ENCODE data around the gene ARHGEF6.

The ARHGEF6 gene

GRCh38 chrX:136652822-136653723 lies 127.7 kb downstream of the ARHGEF6 start:
- in situ Hi-C loops (cut with HindIII; ENCODE audit: low sequenced_read_pairs): no loop called here

DNA sequence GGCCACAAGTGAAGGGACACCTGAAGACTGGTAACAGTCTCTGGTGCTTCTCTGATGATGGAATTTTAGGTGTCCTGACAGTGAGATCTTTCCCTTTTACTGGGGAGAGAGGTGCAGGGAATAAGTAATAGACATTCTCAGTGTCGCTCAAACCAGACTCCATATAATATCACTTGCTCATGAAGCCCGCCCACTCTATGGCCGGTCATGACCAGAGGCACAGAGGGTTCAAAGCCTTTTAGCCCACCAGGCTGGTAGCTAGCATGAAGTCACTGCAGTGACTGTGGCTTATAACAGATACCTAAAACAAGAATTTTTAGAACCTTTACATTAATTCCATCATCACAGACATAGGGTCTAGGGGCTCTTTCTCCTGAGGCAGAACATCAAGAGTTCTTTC lies 129.9 kb downstream of the ARHGEF6 start:
- in situ Hi-C loops (cut with HindIII; ENCODE audit: low sequenced_read_pairs): no loop called here

GRCh38 chrX:136647677-136648360 lies 132.9 kb downstream of the ARHGEF6 start, which contains the start of gene CD40LG:
TSS of gene CD40LG (plus strand) at chrX:136648158. CDS start at chrX:136648249, 91 bp downstream.
- in situ Hi-C loops (cut with HindIII; ENCODE audit: low sequenced_read_pairs): no loop called here

DNA sequence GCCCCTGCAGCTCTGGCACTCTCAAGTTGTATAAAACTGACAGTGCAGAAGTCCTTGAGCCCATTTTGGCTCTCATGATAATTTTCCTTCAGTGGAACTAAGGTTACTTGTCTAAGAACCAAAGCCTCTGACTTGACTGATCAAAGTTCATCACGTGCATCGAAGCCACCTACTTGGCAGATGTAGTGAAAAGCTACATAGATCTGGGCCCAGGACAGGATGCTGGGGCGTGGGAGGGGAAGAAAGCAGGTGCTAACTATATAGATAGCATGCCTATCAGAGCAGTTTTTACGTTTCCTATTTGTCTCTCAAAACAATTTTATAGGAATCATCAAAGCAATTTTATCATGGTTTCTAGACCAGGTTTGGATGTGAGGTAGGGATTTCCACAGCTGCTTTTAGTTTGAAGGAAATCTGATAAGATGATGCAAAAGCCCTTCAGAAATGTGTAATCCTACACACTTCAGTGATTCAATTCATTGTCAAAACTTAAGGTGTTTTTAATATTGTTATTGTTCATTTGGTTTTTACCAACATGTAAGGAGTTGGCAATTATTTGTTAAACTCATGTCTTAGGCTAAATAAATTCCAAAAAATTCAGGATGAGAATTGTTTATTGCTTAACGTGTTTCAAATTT lies 134.0 kb downstream of the ARHGEF6 start:
- in situ Hi-C loops (cut with HindIII; ENCODE audit: low sequenced_read_pairs): no loop called here

GRCh38 chrX:136643243-136643642 lies 137.5 kb downstream of the ARHGEF6 start:
- in situ Hi-C loops (cut with HindIII; ENCODE audit: low sequenced_read_pairs): no loop called here

GRCh38 chrX:136639506-136640176 lies 141.1 kb downstream of the ARHGEF6 start:
- in situ Hi-C loops (cut with HindIII; ENCODE audit: low sequenced_read_pairs): no loop called here

DNA sequence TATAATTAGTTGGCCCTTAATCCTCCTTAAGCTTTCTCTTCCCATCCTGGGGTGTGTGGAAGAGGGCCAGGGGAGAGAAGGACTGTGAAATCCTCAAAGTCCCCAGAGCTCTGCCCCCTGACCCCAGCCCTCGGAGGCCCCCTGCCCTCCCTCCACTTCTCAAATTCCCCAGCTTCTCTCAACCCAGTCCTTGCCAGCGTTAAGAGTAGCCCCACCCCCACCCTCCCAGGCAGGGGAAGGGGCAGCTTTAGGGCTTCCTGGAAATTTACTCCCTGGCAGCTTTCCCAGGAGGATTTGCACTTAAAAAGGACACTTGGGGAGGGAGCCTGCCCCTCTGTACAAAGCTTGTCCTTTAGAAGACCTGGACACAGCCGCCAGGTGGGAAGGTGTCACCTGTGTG lies 144.6 kb downstream of the ARHGEF6 start:
- in situ Hi-C loops (cut with HindIII; ENCODE audit: low sequenced_read_pairs): no loop called here

DNA sequence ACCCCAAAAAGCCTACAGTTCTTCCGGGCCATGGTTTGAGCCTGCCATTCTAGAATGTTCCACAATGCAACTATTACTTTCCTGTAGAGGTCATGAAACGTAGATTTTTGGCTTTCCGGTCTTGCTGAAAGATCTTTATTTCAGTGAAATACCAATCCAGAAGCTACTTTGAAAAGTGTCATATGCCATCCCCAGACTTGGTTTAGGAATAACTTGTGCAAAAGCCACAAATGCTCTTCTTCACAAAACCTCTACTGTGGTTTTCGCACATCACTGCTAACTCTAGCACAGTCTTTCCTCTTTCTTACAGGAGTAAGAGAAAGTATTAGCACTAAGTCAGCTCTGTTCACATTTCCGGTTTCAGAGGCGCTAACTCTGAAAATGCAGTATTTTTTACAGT lies 145.5 kb downstream of the ARHGEF6 start:
- in situ Hi-C loops (cut with HindIII; ENCODE audit: low sequenced_read_pairs): no loop called here

GRCh38 chrX:136630881-136631280 lies 149.9 kb downstream of the ARHGEF6 start:
- in situ Hi-C loops (cut with HindIII; ENCODE audit: low sequenced_read_pairs): no loop called here

GRCh38 chrX:136629084-136629750 lies 151.5 kb downstream of the ARHGEF6 start:
- in situ Hi-C loops (cut with HindIII; ENCODE audit: low sequenced_read_pairs): no loop called here

GRCh38 chrX:136627409-136627808 lies 153.3 kb downstream of the ARHGEF6 start:
- in situ Hi-C loops (cut with HindIII; ENCODE audit: low sequenced_read_pairs): no loop called here

DNA sequence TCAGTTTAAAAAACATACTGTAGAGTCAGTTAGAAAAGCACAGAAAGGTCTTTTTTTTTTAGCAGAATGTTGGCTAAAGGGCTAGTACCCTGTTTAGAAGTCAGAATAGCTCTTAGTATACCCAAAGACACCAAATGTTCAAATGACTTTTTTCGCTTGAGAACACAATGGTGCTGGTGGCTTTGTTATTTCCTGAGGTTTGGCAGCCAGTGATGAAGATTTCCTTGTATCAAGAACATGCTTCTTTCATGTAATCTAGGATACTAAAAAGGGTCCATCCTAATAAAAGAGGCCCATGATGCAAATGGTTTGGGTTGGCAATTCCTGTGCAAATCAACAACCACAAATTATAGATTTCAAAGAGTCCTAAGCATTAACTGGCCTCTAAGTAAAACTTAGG lies 153.8 kb downstream of the ARHGEF6 start:
- in situ Hi-C loops (cut with HindIII; ENCODE audit: low sequenced_read_pairs): no loop called here

DNA sequence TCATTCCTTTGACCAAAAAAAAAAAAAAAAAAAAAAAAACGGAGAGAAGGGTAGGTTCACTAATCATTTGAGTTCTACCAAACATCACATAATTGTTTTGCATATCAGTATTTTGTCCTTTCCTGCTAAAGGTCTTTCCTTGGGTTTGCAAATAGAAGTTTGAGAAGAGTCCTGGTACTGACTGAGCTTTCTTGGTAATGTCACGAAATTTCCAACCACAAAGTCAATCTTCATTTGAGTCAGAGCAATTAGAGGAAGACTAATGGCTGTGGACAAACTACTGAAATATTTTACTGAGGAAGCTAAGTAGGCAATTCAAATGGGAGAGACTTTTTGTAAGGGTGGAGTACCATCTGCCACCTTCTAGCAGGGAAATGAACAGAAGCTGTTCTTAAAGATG lies 154.5 kb downstream of the ARHGEF6 start:
- in situ Hi-C loops (cut with HindIII; ENCODE audit: low sequenced_read_pairs): no loop called here

GRCh38 chrX:136625246-136625645 lies 155.5 kb downstream of the ARHGEF6 start:
- in situ Hi-C loops (cut with HindIII; ENCODE audit: low sequenced_read_pairs): no loop called here

DNA sequence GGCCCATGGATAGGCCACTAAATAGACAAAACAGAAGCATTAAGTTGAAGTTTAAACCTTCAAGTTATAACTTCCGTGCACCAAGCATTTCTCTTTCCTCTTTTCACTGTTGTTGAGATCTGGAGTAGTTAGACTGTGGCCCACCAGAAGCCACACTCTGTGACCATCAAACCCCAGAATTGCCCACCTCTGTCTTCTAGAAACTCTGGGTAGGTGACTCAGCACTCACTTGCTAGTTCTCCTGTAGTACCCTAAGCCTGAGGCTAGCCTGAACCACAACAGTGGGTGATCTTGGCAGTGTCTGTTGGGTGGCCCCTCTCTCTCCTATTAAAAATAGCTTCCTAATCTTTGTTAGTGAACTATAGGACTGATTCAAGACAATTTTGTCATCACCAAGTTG lies 157.3 kb downstream of the ARHGEF6 start:
- in situ Hi-C loops (cut with HindIII; ENCODE audit: low sequenced_read_pairs): no loop called here

DNA sequence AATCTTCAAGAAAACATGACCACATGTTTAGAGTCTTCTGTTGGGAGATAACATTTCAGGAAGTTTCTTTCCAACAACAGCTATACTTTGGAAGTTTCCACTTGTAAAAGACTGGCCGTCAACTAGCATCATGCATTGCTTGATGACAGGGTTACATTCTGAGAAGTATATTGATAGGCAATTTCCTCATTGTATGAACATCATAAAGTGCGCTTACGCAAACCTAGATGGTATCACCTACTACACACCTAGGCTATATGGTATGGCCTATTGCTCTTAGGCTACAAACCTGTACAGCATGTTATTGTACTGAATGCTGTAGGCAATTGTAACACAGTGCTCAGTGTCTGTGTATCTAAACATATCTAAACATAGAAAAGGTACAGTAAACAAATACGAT lies 158.2 kb downstream of the ARHGEF6 start:
- in situ Hi-C loops (cut with HindIII; ENCODE audit: low sequenced_read_pairs): no loop called here

- in situ Hi-C loops (cut with HindIII; ENCODE audit: low sequenced_read_pairs): no loop called here
Observed at GRCh38 chrX:136620780-136621179, 160.0 kb downstream of the ARHGEF6 start.

DNA sequence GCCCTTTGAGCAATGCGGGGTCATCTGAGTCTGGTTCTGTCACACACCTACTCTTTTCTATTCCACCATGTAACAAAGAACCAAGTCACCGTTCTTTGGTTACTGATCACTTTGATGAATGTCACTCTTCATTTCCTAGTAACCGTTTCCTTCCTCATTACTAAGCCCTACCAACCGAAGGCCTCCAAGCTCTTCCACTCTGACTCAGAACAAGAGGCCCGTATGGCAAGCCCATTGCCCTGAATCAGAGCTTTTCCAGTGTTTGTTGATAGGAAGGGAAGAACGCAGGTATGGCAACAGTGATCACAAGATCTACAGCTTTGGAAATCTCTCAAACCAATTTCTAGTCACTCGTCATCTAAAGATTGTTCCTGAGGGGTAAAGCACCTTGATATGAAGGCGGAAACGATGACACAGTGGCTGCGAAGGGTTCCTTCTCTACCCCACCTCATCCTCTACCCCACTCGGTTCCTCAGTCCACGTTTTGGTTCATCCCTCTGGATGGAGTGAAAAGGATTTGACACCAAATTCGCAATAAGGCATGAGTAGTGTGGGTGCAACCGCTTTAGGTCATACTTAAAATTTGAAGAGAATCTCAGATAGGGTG lies 160.7 kb downstream of the ARHGEF6 start:
- in situ Hi-C loops (cut with HindIII; ENCODE audit: low sequenced_read_pairs): no loop called here

DNA sequence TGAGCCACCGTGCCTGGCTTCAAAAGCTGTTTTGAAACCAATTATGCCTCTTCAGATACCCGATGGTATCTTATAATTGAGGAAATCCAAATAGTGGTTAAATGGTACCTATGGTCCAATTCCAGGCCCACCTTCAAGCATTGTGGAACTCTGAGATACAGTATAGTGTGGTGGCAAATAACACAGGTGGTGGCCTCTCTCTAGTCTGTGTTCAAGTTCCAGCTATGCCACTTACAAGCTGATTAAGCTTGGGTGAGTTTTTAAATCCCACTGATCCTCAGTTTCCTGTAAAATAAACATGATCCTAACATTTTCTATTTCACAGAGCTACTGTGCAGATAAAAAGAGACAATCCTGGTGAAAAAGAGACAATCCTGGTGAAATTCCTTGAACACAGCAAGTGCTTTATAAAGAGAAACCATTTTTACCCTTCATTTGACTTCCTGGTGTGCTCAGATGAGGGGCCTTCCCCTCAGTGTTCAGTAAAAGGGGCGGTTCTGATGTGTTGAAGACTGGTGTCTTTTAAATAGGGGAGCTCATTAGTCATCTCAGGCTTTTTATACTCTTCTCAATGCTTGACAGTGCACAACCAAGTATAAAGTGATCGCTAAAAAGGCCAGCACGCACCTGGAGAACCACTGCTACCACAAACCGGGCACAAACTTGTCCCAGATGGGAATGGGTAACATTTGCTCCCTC lies 163.6 kb downstream of the ARHGEF6 start:
- in situ Hi-C loops (cut with HindIII; ENCODE audit: low sequenced_read_pairs): no loop called here

Measured in DLD1 (cell line).